OCI-LY3 (cell line): ENCODE measurements around the gene USP2.
A peak's percentile ranks its signal among the peaks of the same experiment; 100 is the strongest.

Experiments
- H2AFZ ChIP-seq: fragments of 200-600, 300-600 bp; shearing (Covaris generic); 2 replicates; pipeline ENCODE4 v1.6.0; 2014; ENCODE audit warnings: antibody characterized with exemption, low read depth, low read length
- H3K27ac ChIP-seq: fragments of 200-600, 300-600 bp; sonication (generic); 2 replicates; pipeline ENCODE4 v1.5.1; 2014; ENCODE audit warnings: mild to moderate bottlenecking, low read length, moderate library complexity, mixed read lengths
- H3K27me3 ChIP-seq: fragments of 200-600, 300-600 bp; sonication (generic); 2 replicates; pipeline ENCODE4 v1.6.1; 2014; ENCODE audit warnings: low read depth, low read length, mixed read lengths
- H3K36me3 ChIP-seq: fragments of 200-600, 300-600 bp; sonication (generic); replicated peaks from 2 replicates; pipeline ENCODE3; 2014; ENCODE audit warnings: low read depth, low read length, mixed read lengths
- H3K4me1 ChIP-seq: fragments of 300-600, 200-600 bp; sonication (generic); 2 replicates; pipeline ENCODE4 v1.6.1; 2014; ENCODE audit warnings: low read length, mixed read lengths
- H3K4me2 ChIP-seq: fragments of 200-600, 300-600 bp; sonication (generic); 2 replicates; pipeline ENCODE4 v1.6.1; 2014; ENCODE audit warnings: low read length, mixed read lengths
- H3K4me3 ChIP-seq: fragments of 300-600, 200-600 bp; sonication (generic); 2 replicates; pipeline ENCODE4 v1.5.1; 2014; ENCODE audit warnings: antibody characterized with exemption, mild to moderate bottlenecking, low read length, moderate library complexity
- H3K79me2 ChIP-seq: fragments of 300-600, 200-600 bp; shearing (Covaris generic); 2 replicates; pipeline ENCODE4 v1.6.1; 2014; ENCODE audit warnings: mild to moderate bottlenecking, low read length, mixed read lengths
- H3K9ac ChIP-seq: fragments of 300-600, 200-600 bp; shearing (Covaris generic); 2 replicates; pipeline ENCODE4 v1.6.0; 2014; ENCODE audit warnings: mild to moderate bottlenecking, low read length, moderate library complexity
- H3K9me3 ChIP-seq: fragments of 200-600, 300-600 bp; shearing (Covaris generic); 2 replicates; pipeline ENCODE4 v1.6.1; 2014; ENCODE audit warnings: low read length, mixed read lengths; ENCODE audit not compliant: insufficient read depth
- H4K20me1 ChIP-seq: fragments of 200-600, 300-600 bp; sonication (generic); 2 replicates; pipeline ENCODE4 v1.6.1; 2016; ENCODE audit warnings: low read length, mixed read lengths; ENCODE audit not compliant: insufficient read depth
- CTCF ChIP-seq: fragments of 200-600, 300-600 bp; sonication (generic); IDR thresholded peaks from 2 replicates; pipeline ENCODE4 v1.5.1; 2014; ENCODE audit warnings: antibody characterized with exemption, low read length, low read depth
- EZH2phosphoT487 ChIP-seq: fragments of 200-600 bp; shearing (Covaris generic); IDR thresholded peaks from 2 replicates; pipeline ENCODE4 v1.6.1; 2018; ENCODE audit warnings: antibody characterized with exemption, mixed run types, low read depth

Gene USP2

DNA sequence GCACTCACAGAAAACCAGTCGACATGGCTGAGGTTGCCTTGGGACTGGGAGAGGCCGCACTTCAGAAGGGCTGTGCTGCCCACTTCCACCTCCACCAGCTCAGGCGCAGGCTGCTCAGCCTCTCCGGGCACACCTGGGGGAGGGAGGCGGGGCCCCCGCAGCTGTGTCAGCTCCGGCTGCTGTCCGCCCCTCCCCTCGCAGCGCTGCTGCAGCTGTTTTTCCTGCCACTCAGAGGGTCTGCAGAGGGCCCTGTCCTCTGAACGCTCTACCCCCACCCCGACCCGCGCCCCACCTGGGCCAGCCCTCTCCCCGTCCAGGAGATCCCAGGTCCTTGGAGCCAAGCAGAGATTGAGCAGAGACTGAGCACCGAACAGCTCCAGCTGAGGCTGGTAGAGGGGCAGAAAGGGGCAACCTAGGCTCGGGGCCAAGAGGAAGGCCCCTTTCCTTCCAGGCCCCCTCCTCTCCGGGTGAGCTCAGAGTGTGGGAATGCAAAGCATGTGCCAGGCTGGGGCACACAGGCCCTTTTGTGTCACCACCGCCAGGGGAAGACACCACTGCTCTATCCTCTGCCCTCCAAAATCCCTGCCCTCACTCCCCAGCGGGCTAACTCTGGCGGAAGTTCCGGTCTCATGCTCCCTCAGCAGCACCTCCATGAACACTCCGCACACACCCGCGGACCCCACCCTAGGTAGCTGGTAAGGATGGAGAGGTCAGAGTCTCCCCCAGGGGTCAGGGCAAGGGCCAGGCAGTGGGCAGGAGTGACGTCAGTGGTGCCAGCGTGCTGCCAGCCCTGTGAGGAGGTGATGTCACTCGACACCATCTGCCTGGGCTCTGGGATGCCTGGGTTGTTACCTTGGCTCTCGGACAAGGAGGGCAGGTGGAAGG lies 66.1 kb downstream of the USP2 start:
- no peak for TF ChIP-seq EZH2phosphoT487
- no peak for TF ChIP-seq CTCF
- Histone ChIP-seq H3K9me3 (no peaks in the 10 kb centered on the region), H3K79me2 (no peaks in the 10 kb centered on the region), H3K4me1 (peaks cover 46% of the 10 kb centered on the region), H3K4me2 (peak overlapping the region; percentile 100), H4K20me1 (no peaks in the 10 kb centered on the region), H3K9ac (peak overlapping the region; percentile 61), H3K27ac (no peak overlapping the region), H2AFZ (no peak overlapping the region; the same call in 1 of the 2 replicates), H3K4me3 (peak overlapping the region; percentile 87), H3K36me3 (no peaks in the 10 kb centered on the region), H3K27me3 (peaks cover 14% of the 10 kb centered on the region)

- H3K9ac ChIP-seq: no peak overlapping the region
- no peak overlapping the region for H3K27ac ChIP-seq
Observed at GRCh38 chr11:119314726-119315125, 66.8 kb downstream of the USP2 start.

GRCh38 chr11:119310682-119311052 lies 70.8 kb downstream of the USP2 start:
- TF ChIP-seq EZH2phosphoT487: no peak
- TF ChIP-seq CTCF: no peak
- no peaks in the 10 kb centered on the region for H3K9me3 ChIP-seq
- no peak overlapping the region for H3K9ac ChIP-seq
- H4K20me1 ChIP-seq: no peaks in the 10 kb centered on the region
- 0 out of 2 replicates have a peak, but pooled peaks cover 2% of the 10 kb centered on the region for H3K27me3 ChIP-seq
- H3K4me2 ChIP-seq: no peak overlapping the region
- H3K27ac ChIP-seq: no peak overlapping the region
- H3K4me3 ChIP-seq: no peak overlapping the region
- no peak overlapping the region for H2AFZ ChIP-seq
- H3K36me3 ChIP-seq: peaks cover 23% of the 10 kb centered on the region
- no peaks in the 10 kb centered on the region for H3K79me2 ChIP-seq
- peaks cover 5% of the 10 kb centered on the region for H3K4me1 ChIP-seq

More at GRCh38 chr11:119314726-119315125, 66.8 kb downstream of the USP2 start:
- no peaks in the 10 kb centered on the region for H3K79me2 ChIP-seq
- peaks cover 14% of the 10 kb centered on the region for H3K27me3 ChIP-seq
- H3K36me3 ChIP-seq: no peaks in the 10 kb centered on the region
- no peak overlapping the region; the same call in 1 of the 2 replicates for H3K4me3 ChIP-seq
- 0 out of 2 replicates have a peak overlapping the region, but pooled peaks have one; percentile 100 for H3K4me2 ChIP-seq
- H2AFZ ChIP-seq: no peak overlapping the region
- no peaks in the 10 kb centered on the region for H3K9me3 ChIP-seq
- TF ChIP-seq EZH2phosphoT487 (no peak), CTCF (no peak)
- no peaks in the 10 kb centered on the region for H4K20me1 ChIP-seq
- peaks cover 40% of the 10 kb centered on the region for H3K4me1 ChIP-seq

- Histone ChIP-seq H3K9ac (no peak overlapping the region), H3K36me3 (peaks cover 27% of the 10 kb centered on the region), H4K20me1 (no peaks in the 10 kb centered on the region), H3K79me2 (no peaks in the 10 kb centered on the region), H2AFZ (no peak overlapping the region), H3K9me3 (no peaks in the 10 kb centered on the region), H3K27me3 (no peaks in the 10 kb centered on the region), H3K4me1 (no peaks in the 10 kb centered on the region), H3K27ac (no peak overlapping the region), H3K4me3 (no peak overlapping the region), H3K4me2 (no peak overlapping the region)
- TF ChIP-seq CTCF (no peak), EZH2phosphoT487 (no peak)
Observed at GRCh38 chr11:119309953-119310681, 71.4 kb downstream of the USP2 start.
